ENCODE results near the gene STK35.

Gene STK35

GRCh38 chr20:2125474-2126112 is 24.0 kb downstream of the STK35 start:
- in situ Hi-C loops (cut with HindIII; ENCODE audit: low pct_ligation_motif_present, low sequenced_read_pairs), result no loop called here
- DNase-seq, result no peak
- H3K27ac ChIP-seq, result no peak overlapping the region
- TF ChIP-seq CTCF (IDR thresholded peaks at IDR 0.05; ENCODE audit: low read depth, low read length, missing control alignments), result no peak
- H3K27me3 ChIP-seq (replicated peaks), result no peaks in the 10 kb centered on the region
- no peak overlapping the region for H3K4me3 ChIP-seq (ENCODE audit: low read depth, low read length)
- no peaks in the 10 kb centered on the region for H3K36me3 ChIP-seq (replicated peaks)

GRCh38 chr20:2127238-2127637 is 25.6 kb downstream of the STK35 start:
- Histone ChIP-seq H3K4me3 (ENCODE audit: low read depth, low read length) (no peak overlapping the region), H3K36me3 (replicated peaks) (no peaks in the 10 kb centered on the region), H3K27ac (no peak overlapping the region), H3K27me3 (replicated peaks) (no peaks in the 10 kb centered on the region)
- no peak for TF ChIP-seq CTCF (IDR thresholded peaks at IDR 0.05; ENCODE audit: low read depth, low read length, missing control alignments)
- in situ Hi-C loops (cut with HindIII; ENCODE audit: low pct_ligation_motif_present, low sequenced_read_pairs), result no loop called here
- DNase-seq, result no peak

- no peak overlapping the region for H3K27ac ChIP-seq
- H3K4me3 ChIP-seq (ENCODE audit: low read depth, low read length), result no peak overlapping the region
- no peaks in the 10 kb centered on the region for H3K27me3 ChIP-seq (replicated peaks)
- in situ Hi-C loops (cut with HindIII; ENCODE audit: low pct_ligation_motif_present, low sequenced_read_pairs), result no loop called here
- no peak for DNase-seq
- TF ChIP-seq CTCF (IDR thresholded peaks at IDR 0.05; ENCODE audit: low read depth, low read length, missing control alignments), result no peak
- H3K36me3 ChIP-seq (replicated peaks), result no peaks in the 10 kb centered on the region
Observed at GRCh38 chr20:2128542-2128941, 26.9 kb downstream of the STK35 start.

- in situ Hi-C loops (cut with HindIII; ENCODE audit: low pct_ligation_motif_present, low sequenced_read_pairs), result no loop called here
- no peak overlapping the region for H3K4me3 ChIP-seq (ENCODE audit: low read depth, low read length)
- TF ChIP-seq CTCF (IDR thresholded peaks at IDR 0.05; ENCODE audit: low read depth, low read length, missing control alignments), result no peak
Observed at GRCh38 chr20:2130062-2130591, 28.5 kb downstream of the STK35 start.

GRCh38 chr20:2130683-2131082 is 29.1 kb downstream of the STK35 start:
- no peak for TF ChIP-seq CTCF (IDR thresholded peaks at IDR 0.05; ENCODE audit: low read depth, low read length, missing control alignments)
- DNase-seq, result no peak
- Histone ChIP-seq H3K27ac (no peak overlapping the region), H3K27me3 (replicated peaks) (no peaks in the 10 kb centered on the region), H3K36me3 (replicated peaks) (no peaks in the 10 kb centered on the region), H3K4me3 (ENCODE audit: low read depth, low read length) (no peak overlapping the region)
- in situ Hi-C loops (cut with HindIII; ENCODE audit: low pct_ligation_motif_present, low sequenced_read_pairs), result no loop called here

More at GRCh38 chr20:2130062-2130591, 28.5 kb downstream of the STK35 start:
- DNase-seq, result no peak
- H3K36me3 ChIP-seq (replicated peaks), result no peaks in the 10 kb centered on the region
- no peaks in the 10 kb centered on the region for H3K27me3 ChIP-seq (replicated peaks)
- no peak overlapping the region for H3K27ac ChIP-seq

- no peak for TF ChIP-seq CTCF (IDR thresholded peaks at IDR 0.05; ENCODE audit: low read depth, low read length, missing control alignments)
- Histone ChIP-seq H3K27me3 (replicated peaks) (no peaks in the 10 kb centered on the region), H3K27ac (no peak overlapping the region), H3K4me3 (ENCODE audit: low read depth, low read length) (no peak overlapping the region), H3K36me3 (replicated peaks) (no peaks in the 10 kb centered on the region)
- peak; percentile 76 for DNase-seq
- in situ Hi-C loops (cut with HindIII; ENCODE audit: low pct_ligation_motif_present, low sequenced_read_pairs), result no loop called here
Observed at GRCh38 chr20:2131366-2131765, 29.7 kb downstream of the STK35 start.

Data from brain microvascular endothelial cell (primary cell).